Left hindlimb (tissue), 1 donor: ENCODE measurements around the gene TFPI.
"Not testable (repeated sequence)": the region's sequence is repeated elsewhere in the genome, so short reads cannot be mapped to it uniquely, and the experiment has no call there.

Experiments used
- DNase-seq: peaks from one replicate; pipeline ENCODE4 v3.0.0-alpha.2; 2018

TFPI gene

DNA sequence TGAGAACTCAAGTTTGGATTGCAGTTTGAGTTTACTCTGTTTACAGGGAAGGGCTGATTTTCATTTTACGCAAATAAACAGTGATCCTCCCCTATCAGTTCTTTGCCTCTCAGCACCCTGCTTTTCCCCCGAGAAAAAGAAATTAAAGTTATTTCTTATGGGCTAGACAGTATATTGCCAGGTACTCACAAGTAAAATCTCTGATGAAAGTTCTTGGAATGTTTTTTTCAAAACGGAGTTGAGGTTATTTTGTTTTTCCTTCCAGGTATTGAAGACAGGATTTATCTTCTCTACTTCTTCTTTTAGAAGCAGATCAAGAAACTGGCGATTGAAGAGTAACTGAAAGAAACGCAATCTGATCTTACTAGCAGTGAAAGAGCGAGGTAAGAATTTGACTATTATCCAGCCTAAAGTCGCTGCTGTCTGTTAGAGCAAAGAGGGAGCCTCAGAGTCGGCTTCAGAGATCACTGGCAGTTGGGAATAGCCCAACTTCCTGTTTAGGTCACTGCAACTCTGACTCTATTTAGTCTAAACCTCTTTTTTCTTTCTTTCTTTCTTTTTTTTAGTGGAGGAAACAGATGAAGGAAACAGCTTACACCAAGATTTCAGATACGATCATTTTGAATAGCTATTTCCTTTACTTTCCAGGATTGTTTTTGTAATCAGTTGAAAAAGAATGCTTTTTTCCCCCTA, at the start of gene TFPI:
Gene TFPI, minus strand, starts transcription at position 425 of the 693 bp plus-strand sequence. CDS start 50,667 bp downstream, outside the sequence.
- peak; percentile 49 for DNase-seq

DNA sequence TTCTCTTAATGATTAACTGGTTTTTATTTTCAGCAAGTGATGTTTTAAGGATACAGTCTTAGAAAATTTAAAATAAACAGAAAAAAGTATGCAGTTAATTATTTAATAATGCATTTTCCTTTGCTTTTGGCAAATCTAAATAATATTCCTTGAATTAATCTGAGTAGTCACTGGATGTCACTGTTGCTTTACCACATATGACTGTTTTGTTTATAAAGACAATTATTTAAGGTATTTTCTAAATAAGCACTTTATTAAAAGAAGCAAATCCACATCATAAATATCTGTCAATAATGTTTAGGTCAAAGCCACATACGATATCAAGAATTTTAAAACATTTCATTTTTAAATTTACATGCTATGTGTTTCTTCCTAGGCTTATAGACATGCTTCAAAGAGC, 40.6 kb upstream of the TFPI start:
- no peak for DNase-seq

DNA sequence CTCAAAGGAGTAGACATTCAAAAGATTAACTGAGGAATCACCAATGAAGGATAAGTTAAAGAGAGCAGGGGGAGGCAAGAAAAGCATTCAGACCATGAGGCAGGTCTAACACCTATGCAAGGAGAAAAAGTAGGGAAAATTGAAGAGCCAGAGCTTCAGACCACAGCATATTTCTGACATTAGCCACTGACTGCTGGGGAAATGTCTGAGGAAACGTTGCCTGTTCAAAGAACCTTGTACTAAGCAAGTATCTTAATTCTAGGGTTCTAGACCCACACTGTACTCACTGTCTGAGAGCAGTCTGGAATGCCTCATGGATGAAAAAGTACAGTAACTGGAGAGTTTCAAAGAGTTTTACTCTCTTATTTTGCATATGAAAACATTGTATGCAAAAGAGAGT, 39.5 kb upstream of the TFPI start:
- DNase-seq: no peak

DNA sequence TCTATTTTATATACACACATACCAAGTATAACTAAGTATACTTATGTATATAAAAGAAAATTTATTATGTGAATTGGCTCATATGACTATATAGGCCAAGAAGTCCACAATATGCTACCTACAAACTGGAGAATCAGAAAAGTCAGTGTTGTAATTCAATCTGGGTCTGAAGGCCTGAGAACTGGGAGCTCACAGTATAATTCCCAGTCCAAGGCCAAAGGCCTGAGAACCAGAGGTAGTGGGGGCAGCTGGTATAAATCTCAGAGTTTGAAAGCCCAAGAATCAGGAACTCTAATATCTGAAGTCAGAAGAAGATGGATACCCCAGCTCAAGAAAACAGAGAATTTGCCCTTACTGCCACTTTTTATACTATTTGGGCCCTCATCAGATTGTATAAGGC, 38.9 kb upstream of the TFPI start:
- DNase-seq: no peak

DNA sequence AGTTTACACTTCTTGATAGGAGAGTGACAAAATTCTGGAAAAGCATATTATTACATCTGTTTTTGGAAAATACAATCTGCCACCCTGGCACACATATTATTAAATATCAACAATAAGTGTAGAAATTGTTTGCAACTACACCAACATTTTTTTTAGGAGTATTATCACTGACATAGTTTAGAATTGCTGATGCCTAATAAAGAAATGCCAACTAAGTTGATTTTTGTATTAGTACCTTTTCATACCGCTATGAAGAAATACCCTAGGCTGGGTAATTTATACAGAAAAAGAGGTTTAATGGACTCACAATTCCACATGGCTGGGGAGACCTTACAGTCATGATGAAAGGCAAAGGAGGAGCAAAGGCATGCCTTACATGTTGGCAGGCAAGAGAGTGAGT, 35.9 kb upstream of the TFPI start:
- DNase-seq: no peak

DNA sequence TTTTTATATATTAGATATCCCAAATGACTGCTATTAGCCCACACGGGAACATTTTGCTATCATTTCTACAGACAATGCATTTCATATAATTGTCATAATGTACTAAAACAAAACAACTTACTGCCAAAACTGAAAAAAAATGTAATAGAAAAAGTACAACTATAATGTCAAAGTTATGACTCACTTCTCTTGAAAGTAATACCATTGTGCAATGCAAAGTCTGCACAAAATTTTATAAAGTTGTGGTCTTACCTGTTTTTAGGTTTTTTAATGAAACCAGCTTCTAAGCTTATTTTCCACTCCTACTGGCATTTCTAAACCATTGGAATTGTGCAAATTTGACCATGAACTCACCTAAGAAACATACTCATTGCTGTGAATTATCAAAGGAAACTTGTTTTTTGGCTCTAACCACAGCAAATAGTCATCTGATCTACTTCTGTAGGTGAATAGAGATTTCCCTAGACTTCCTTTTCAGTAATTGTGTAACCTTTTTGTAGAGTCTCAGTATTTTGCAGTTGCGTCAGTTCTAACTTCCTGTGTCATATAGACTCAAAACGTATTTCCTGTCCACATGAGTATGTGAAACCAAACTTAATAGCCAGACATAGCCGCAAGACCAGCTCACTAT, 31.9 kb upstream of the TFPI start:
- DNase-seq: no peak

DNA sequence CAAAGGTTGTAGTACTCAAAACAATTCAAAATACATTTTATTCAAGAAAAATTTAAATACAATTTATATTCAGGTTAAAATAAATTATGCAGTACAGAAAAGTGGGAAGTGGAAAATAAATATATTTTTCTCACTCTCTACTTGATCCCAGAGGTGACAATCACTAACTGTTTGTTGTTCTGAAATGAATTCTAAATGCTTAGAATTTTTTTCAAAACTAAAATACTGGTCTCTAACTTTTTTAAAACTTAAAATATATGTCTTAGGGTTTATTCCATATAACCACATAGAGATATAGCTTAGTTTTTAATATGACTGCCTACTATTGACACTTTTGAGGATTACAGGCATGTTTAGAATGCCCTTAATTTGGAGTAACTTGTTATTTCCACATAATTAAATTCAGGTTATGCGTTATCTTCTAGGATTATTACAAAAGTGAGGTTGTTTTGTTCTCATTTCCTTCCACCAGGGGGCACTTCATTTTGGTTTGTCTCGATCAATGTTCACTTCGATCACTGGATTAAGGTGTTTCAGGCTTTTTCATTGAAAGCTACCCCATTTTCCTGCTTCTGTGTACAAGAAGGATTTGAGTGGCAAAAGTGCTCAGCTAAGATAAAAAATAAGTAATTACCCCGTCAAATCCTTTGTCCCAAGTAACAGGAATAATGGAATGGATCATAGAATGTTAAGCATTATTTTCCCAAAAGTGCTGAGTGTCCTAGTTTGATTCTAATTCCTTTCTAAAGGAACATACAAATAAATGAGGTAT, 27.1 kb upstream of the TFPI start:
- DNase-seq: no peak

DNA sequence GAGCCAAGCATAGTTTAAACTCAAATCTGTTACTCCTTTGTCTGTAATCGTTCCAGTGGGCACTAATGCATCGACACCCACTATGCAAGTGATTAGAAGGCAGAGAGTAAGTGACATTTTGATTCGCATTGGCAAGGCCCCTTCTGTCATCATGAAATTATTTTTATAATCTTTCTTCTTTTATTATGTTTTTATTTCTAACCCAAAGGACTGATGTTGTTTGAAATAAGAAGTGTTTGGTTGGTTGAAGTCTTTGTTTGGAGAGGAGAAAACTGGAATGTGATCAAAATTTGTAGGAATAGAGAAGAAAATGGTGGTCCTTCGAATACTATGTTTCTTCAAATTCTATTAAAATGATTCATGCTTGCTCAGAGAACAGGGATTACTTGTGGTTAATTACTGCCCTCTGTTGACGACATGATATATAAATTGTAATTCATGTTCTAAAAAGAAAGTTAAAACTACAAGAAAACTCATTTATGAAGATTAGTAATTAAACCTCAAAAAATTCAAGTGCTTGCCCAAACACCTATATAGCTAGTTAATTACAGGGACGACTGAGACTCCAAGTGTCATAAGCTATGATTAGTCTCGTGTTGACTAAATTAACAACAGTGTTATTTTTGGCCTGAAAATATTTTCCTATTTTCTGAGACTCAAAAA, 26.4 kb upstream of the TFPI start:
- DNase-seq: no peak

DNA sequence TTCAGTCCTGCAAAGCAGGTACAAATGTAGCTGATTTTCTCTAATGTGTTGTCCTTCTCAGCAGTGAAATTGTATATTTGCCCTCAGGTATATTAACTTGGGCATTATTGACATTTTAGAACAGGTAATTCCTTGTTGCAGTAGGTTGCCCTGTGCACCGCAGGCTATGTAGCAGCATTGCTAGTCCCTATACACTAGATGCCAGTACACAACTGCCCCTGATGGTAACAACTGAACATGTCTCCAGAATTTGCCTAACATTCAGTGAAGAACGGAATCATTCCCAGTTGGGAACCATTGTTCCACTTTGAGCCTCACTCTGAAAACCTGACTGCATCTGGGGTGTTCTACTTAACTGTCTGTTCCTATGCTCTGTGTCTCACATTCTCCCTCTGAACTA, 23.1 kb upstream of the TFPI start:
- no peak for DNase-seq

DNA sequence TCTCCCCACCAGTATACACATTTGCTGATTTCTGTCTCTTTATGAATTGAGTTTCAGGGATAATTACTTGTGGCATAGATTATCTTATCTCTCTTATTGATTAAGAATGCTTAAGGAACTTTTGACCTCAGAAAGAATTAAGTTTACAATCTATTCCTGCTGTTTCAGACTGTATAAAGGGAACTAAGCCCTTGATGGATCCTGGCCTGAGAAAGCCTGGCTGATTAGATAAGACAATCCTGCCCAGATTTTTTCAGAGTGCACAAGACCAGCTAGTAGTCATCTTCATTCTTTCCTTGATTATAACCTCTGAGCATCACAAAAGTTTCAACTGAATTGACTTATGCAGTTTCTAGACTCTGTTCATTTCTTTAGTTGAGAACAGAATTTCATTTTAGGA, 22.7 kb upstream of the TFPI start:
- no peak for DNase-seq

DNA sequence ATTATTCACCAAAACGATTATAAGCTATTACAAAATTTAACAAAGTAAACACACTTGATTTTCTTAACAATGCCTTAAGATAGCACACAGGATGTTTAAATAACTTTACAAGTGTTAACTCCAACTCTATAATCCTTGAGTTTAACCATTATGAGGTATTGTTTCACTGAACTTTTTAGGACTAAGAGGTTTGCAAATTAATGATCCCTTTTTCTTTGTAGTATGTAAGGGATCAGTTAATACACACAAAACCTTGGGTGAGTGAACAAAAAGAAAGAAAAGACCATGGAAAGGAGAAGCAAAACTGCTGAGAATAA, 21.5 kb upstream of the TFPI start:
- no peak for DNase-seq

DNA sequence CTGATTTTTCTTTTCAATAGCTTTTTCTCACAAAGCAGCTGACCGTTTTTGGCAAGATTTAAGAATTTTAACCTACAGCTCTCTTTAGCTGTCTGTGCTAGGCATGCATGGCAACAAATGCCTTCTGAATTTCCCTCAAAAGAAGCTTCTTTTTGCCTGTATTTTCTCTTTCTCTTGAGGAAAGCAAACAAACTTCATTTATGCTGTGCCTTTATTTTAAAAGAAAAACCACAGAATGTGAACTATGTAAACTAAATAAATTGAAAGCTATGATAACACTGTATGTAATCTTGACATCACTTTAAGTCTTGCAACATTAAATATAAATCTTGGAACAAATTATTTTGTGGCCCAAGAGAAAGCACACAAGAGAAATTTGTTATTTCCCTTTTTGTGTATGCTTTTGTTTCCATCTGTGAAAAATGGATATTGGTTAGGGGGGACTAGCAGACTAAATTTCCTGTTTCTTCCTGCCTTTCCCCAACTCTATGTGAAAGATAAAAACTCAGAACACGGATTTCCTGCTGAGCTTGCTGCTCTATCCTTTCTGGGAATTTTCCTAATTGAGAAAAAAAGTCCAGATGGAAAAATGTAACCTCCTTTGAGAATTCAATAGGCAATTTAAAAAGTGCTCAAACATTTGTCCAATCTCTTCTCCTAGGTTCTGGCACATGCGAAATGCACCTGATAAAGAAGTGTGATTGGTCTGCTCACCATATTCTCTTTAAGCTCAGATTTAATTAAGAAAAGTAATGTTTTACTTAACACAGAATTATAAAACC, 20.9 kb upstream of the TFPI start:
- no peak for DNase-seq

DNA sequence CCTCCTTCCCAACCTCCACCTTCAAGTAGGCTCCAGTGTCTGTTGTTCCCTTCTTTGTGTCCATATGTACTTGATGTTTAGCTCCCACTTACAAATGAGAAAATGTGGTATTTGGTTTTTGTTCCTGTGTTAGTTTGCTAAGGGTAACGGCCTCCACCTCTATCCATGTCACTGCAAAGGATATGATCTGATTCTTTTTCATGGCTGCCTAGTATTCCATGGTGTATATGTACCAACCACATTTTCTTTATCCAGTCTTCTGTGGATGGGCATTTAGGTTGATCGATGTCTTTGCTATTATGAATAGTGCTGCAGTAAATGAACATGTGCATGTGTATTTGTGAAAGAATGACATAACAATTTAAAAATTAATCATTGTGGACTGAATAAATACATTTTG, 19.5 kb upstream of the TFPI start:
- no peak for DNase-seq

DNA sequence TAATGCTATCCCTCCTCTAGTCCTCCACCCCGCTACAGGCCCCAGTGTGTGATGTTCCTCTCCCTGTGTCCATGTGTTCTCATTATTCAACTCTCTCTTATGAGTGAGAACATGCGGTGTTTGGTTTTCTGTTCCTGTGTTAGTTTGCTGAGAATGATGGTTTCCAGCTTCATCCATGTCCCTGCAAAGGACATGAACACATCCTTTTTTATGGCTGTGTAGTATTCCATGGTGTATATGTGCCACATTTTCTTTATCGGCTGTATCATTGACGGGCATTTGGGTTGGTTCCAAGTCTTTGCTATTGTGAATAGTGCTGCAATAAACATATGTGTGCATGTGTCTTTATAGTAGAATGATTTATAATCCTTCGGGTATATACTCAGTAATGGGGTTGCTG, 17.8 kb upstream of the TFPI start:
- DNase-seq: not testable (repeated sequence)

DNA sequence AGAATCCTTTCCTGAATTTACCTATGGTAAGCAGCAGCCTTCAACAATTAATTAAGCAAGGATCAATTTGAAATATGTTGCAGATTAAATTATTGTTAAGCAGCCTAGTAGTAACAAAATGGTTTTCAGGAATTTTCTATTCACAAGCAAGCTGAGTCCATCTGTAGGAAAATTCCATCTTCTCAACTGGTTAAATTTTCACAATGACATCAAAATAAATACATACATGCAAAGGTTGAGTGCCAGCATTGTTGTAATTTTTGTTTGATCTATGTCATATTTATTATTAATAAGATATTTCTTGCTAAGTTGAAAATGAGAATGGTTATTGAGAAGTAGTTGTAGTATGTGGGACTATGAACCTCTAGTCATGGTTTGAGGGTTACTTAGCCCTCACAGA, 15.3 kb upstream of the TFPI start:
- DNase-seq: no peak

DNA sequence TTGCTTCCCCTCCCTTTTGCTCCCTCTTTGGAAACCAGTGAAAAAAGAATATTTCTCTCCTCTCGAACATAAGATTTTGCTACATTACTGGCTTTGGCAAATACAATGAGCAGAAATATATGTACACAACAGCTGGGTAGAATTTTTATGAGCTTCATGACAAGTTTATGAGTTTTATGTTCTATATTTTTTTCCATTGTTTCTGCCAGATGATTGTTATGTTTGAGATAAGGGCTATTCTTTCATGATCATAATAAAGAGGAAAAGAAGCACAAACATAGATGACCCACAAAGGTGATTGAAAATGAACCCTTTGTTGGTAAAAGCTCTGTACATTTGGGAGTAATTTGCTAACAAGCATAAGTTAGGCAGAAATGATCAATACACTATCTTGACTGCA, 14.8 kb upstream of the TFPI start:
- DNase-seq: no peak

DNA sequence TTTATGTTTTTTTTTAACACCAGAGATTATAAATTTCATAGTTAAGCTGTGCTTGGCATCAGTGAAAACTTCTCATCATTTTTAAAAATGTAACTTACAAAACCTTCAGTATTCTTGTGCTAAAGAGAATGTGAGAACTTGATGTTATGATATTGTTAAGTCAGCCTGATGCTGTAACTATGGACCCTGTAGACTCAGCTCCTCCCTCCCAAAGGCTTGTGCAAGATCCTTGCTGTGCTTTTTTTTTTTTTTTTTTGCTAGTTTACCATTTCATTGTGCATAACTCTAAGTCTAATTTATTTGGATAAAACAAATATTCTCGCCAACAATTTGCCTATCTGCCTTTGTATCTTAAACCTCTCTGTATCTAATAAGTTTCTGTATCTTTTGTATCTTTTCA, 12.9 kb upstream of the TFPI start:
- DNase-seq: no peak

DNA sequence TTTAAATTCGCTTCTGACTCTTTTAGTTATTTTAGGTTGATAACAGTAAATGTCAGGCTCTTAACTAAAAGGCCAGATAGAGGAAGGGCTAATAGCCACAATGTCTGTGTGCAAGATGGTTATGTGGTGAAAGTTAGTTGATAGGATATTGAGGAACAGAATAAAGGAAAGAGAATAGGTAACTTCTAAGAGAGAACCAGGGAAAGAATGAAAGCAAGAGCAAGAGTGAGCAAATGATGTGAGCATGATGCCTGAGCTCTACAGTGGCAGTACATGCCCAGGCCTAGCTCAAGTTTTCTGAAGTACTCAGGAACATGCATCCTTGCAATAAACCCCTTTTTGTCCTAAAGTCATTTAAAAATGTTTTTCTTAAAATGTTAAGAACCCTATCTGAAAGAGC, 12.5 kb upstream of the TFPI start:
- DNase-seq: no peak

DNA sequence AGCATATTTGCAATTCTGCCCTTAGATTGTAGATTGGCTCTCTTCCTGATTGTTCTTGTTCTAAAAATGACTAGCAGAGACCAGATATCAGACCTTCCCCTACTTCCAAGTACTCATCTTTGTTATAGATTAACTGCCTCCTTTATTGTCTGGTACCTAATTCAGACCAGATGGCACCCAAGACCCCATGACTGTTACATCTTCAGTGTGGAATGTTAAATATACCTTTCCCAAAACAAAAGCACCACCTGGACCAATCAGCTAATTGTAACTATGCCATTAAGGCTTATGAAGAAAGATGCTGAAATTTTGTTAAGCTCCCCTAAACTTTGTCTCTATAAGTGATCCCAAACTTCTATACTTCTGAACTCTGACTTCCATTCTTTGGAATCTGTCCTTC, 12.0 kb upstream of the TFPI start:
- no peak for DNase-seq

DNA sequence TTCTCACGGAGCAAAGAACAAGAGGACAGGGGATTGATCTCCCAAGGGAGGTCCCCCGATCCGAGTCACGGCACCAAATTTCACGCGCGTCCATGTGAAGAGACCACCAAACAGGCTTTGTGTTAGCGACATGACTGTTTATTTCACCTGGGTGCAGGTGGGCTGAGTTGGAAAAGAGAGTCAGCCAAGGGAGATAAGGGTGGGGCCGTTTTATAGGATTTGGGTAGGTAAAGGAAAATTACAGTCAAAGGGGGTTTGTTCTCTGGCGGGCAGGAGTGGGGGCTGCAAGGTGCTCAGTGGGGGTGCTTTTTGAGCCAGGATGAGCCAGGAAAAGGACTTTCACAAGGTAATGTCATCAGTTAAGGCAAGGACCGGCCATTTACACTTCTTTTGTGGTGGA, 11.4 kb upstream of the TFPI start:
- not testable (repeated sequence) for DNase-seq

DNA sequence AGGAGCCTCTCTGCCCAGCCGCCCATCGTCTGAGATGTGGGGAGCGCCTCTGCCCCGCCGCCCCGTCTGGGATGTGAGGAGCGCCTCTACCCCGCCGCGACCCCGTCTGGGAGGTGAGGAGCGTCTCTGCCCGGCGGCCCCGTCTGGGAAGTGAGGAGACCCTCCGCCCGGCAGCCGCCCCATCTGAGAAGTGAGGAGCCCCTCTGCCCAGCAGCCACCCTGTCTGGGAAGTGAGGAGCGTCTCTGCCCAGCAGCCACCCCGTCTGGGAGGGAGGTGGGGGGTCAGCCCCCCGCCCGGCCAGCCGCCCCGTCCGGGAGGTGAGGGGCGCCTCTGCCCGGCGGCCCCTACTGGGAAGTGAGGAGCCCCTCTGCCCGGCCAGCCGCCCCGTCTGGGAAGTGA, 2.3 kb upstream of the TFPI start:
- DNase-seq: not testable (repeated sequence)

DNA sequence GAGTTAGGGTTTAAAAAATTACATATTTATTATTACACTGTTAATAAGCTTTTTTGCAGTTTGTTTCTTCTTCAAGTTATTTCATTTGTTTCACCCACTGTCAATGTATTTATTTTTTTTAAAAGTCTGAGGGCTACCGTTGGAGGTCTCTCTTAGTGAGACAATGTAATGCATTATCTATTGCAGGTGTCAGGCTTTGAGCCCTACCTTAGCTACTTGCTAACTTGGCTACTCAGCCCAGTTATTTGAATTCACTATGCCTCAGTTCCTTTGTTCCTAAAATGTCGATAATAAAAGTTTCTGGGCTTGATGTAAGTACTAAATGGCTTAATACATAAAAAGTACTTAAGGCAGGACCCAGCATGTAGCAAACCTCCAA, 458 bp upstream of the TFPI start:
- no peak for DNase-seq
